ENCODE measurements around the gene MACROD2.

- TF ChIP-seq CTCF (IDR thresholded peaks at IDR 0.05): no peak
- no peak for TF ChIP-seq POLR2A (IDR thresholded peaks at IDR 0.05)
- TF ChIP-seq POLR2AphosphoS5 (IDR thresholded peaks at IDR 0.05): no peak
- no peak for TF ChIP-seq EP300 (IDR thresholded peaks at IDR 0.05)
Measured at GRCh38 chr20:14062171-14062570, 66.9 kb downstream of the MACROD2 start.

Data from suprapubic skin (tissue), 4 donors.